ENCODE data around the gene TLR3.

TLR3 gene

GRCh38 chr4:186107947-186108346 is 39.0 kb downstream of the TLR3 start:
- no peak for DNase-seq

GRCh38 chr4:186108391-186108790 is 39.4 kb downstream of the TLR3 start:
- DNase-seq, result no peak

- no peak for DNase-seq
These were observed 40.3 kb downstream of the TLR3 start for GRCh38 chr4:186109245-186109644.

GRCh38 chr4:186116697-186117096 is 47.7 kb downstream of the TLR3 start:
- DNase-seq, result no peak

- no peak for DNase-seq
These were observed 49.6 kb downstream of the TLR3 start for GRCh38 chr4:186118582-186118981.

- DNase-seq, result no peak
These were observed 52.1 kb downstream of the TLR3 start for GRCh38 chr4:186121057-186121456.

- no peak for DNase-seq
These were observed 59.9 kb downstream of the TLR3 start for GRCh38 chr4:186128842-186129241.

- no peak for DNase-seq
These were observed 63.0 kb downstream of the TLR3 start for GRCh38 chr4:186131935-186132334.

- no peak for DNase-seq
These were observed 63.8 kb downstream of the TLR3 start for GRCh38 chr4:186132577-186133242.

GRCh38 chr4:186134257-186134656 is 65.3 kb downstream of the TLR3 start:
- DNase-seq, result no peak

GRCh38 chr4:186134861-186135260 is 65.9 kb downstream of the TLR3 start:
- DNase-seq, result no peak

GRCh38 chr4:186137196-186137794 is 68.3 kb downstream of the TLR3 start:
- DNase-seq, result no peak
